DOHH2 (cell line): ENCODE measurements around the gene ZFAND2A.

Experiments used
- H3F3A ChIP-seq: fragments of 200-600 bp; sonication (generic), shearing (Covaris generic); 2 replicates; pipeline ENCODE4 v1.6.0; 2016; ENCODE audit warnings: antibody characterized with exemption, mild to moderate bottlenecking; ENCODE audit not compliant: control insufficient read depth, insufficient read depth
- H3K27ac ChIP-seq: fragments of 200-600 bp; sonication (generic); 2 replicates; pipeline ENCODE4 v1.5.1; 2014; ENCODE audit warnings: low read depth, mild to moderate bottlenecking, low read length, moderate library complexity
- H3K27me3 ChIP-seq: fragments of 200-600 bp; sonication (generic); 2 replicates; pipeline ENCODE4 v1.6.1; 2014; ENCODE audit warnings: mild to moderate bottlenecking, low read length, mixed read lengths; ENCODE audit not compliant: control insufficient read depth
- H3K36me3 ChIP-seq: fragments of 200-600 bp; sonication (generic); 2 replicates; pipeline ENCODE4 v1.6.1; 2014; ENCODE audit warnings: mild to moderate bottlenecking, low read length, moderate library complexity, mixed read lengths; ENCODE audit not compliant: control insufficient read depth
- H3K4me1 ChIP-seq: fragments of 200-600 bp; sonication (generic); 2 replicates; pipeline ENCODE4 v1.6.1; 2014; ENCODE audit warnings: mild to moderate bottlenecking, low read length, mixed read lengths; ENCODE audit not compliant: control insufficient read depth
- H3K4me2 ChIP-seq: fragments of 200-600 bp; sonication (generic); 2 replicates; pipeline ENCODE4 v1.6.0; 2014; ENCODE audit warnings: mild to moderate bottlenecking, low read length, moderate library complexity
- H3K4me3 ChIP-seq: fragments of 200-600 bp; sonication (generic); 2 replicates; pipeline ENCODE4 v1.5.1; 2014; ENCODE audit warnings: mild to moderate bottlenecking, low read length, mixed read lengths
- H3K79me2 ChIP-seq: fragments of 200-600 bp; sonication (generic); 2 replicates; pipeline ENCODE4 v1.6.1; 2014; ENCODE audit warnings: mild to moderate bottlenecking, low read length, mixed read lengths; ENCODE audit not compliant: control insufficient read depth
- H3K9me2 ChIP-seq: fragments of 200-600 bp; sonication (generic); replicated peaks from 2 replicates; pipeline ENCODE4 v1.6.1; 2014; ENCODE audit warnings: mild to moderate bottlenecking, low read length, mixed read lengths; ENCODE audit not compliant: control insufficient read depth
- H3K9me3 ChIP-seq: fragments of 200-600 bp; sonication (generic); 2 replicates; pipeline ENCODE4 v1.6.1; 2014; ENCODE audit warnings: antibody characterized with exemption, low read length, mixed read lengths; ENCODE audit not compliant: control insufficient read depth, insufficient read depth
- H4K20me1 ChIP-seq: fragments of 200-600 bp; sonication (generic); 2 replicates; pipeline ENCODE4 v1.6.0; 2014; ENCODE audit warnings: low read depth, mild to moderate bottlenecking, antibody characterized with exemption, low read length, moderate library complexity; ENCODE audit not compliant: control insufficient read depth, insufficient read depth
- EZH2phosphoT487 ChIP-seq: fragments of 200-600 bp; sonication (generic); IDR thresholded peaks from 2 replicates; pipeline ENCODE4 v1.6.1; 2017; ENCODE audit warnings: borderline replicate concordance, mild to moderate bottlenecking, antibody characterized with exemption, low read length, moderate library complexity, mixed read lengths
- TF ChIP-seq, protein P1 (sequence below): fragments of 200-600 bp; sonication (generic); IDR thresholded peaks from one replicate; pipeline ENCODE4 v1.5.1; 2014; ENCODE audit warnings: antibody characterized with exemption, mild to moderate bottlenecking, low read depth, low read length; ENCODE audit not compliant: poor library complexity, severe bottlenecking

ZFAND2A gene

DNA sequence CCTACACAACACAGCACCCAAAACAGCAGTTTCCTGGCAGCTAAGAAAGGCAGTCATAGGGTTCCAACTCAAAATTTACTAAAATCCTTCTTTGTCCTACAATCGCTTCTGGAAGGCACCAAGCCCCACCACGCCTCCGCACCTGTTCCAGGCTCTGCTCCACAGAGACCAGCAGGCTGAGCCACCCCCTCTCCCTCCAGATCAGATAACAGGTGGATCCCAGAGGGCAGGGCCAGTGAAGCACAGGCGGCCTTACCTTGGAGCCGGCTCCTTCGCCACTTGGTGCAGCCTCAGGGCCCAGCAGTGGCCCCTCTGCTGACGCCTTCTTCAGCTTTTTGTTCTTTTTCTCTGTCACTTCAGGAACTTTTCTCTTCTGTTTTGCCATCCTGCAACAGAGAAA, 33.0 kb downstream of the ZFAND2A start:
- peaks cover 39% of the 10 kb centered on the region for H3K79me2 ChIP-seq
- no peak overlapping the region for H3K27ac ChIP-seq
- H3K9me3 ChIP-seq = no peaks in the 10 kb centered on the region
- H3F3A ChIP-seq = 0 out of 2 replicates have a peak, but pooled peaks cover 3% of the 10 kb centered on the region
- H3K4me2 ChIP-seq = no peak overlapping the region
- no peaks in the 10 kb centered on the region for H3K27me3 ChIP-seq
- H3K4me1 ChIP-seq = peaks cover 9% of the 10 kb centered on the region
- peaks cover 27% of the 10 kb centered on the region for H3K36me3 ChIP-seq
- no peak overlapping the region for H3K4me3 ChIP-seq
- peaks cover 3% of the 10 kb centered on the region; the same call in 1 of the 2 replicates for H4K20me1 ChIP-seq
- H3K9me2 ChIP-seq = no peaks in the 10 kb centered on the region
- no peak for TF ChIP-seq EZH2phosphoT487
- TF ChIP-seq, protein P1, sequence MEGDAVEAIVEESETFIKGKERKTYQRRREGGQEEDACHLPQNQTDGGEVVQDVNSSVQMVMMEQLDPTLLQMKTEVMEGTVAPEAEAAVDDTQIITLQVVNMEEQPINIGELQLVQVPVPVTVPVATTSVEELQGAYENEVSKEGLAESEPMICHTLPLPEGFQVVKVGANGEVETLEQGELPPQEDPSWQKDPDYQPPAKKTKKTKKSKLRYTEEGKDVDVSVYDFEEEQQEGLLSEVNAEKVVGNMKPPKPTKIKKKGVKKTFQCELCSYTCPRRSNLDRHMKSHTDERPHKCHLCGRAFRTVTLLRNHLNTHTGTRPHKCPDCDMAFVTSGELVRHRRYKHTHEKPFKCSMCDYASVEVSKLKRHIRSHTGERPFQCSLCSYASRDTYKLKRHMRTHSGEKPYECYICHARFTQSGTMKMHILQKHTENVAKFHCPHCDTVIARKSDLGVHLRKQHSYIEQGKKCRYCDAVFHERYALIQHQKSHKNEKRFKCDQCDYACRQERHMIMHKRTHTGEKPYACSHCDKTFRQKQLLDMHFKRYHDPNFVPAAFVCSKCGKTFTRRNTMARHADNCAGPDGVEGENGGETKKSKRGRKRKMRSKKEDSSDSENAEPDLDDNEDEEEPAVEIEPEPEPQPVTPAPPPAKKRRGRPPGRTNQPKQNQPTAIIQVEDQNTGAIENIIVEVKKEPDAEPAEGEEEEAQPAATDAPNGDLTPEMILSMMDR = no peak

DNA sequence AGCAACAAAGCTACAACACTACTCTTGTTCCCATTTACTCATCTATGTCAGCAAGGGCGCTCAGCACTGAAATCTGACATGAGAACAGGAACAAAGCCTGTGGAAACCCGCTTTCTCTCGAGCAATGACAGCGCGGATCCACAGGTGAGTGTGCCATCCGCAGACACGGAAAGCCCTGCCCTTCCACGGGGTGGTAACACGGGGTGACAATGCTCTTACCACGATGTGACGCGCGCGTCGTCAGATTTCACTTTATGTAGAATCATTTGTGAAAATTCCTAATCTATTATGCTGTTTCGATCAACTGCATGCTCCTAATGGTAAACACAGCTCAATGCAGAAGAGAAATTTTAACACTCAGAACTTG, 34.4 kb downstream of the ZFAND2A start:
- TF ChIP-seq EZH2phosphoT487 = no peak
- TF ChIP-seq, protein P1 = no peak
- peaks cover 6% of the 10 kb centered on the region for H3K4me1 ChIP-seq

DNA sequence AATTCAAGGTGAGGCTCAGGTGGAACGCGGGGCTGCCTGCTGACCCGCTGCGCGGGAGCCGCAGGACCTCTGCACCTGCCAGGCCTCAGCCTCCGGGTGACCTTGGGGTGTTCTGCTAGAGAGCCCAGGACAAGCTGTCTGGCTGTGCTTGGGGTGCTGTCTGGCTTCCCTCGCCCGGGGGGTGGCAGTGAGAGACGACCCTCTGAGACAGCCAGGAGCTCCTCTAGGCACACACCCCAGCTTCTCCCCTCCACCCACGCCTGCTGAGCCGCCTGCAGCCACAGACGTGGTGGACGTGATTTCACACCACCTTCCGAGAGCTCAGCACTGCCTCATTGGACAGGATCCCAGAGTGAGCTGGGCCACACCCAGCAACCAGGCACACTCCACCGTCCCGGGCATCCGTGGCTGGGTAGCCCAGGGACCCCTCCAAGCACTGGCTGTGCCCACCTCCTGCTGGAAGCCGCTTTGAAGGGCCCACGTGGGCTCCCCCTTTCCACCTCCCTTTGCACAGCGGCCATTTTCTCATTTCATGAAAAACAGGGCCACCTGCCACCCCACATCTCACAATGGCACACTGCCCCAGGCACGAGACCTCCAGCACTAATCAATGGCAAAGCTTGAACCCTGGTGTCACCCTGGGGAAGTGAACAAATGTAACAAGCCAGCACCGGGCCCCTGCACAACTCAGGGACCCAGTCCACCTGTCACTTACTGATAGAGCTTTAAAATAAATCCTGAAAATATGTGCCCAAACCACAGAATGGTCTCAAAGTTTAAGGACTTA, 35.0 kb downstream of the ZFAND2A start:
- Histone ChIP-seq H3K27ac (no peak overlapping the region), H3K4me2 (no peak overlapping the region), H3K4me1 (peaks cover 6% of the 10 kb centered on the region)

More for the DNA sequence above, 34.4 kb downstream of the ZFAND2A start:
- no peaks in the 10 kb centered on the region for H3K9me3 ChIP-seq
- H3F3A ChIP-seq = 0 out of 2 replicates have a peak, but pooled peaks cover 3% of the 10 kb centered on the region
- peaks cover 5% of the 10 kb centered on the region; the same call in 1 of the 2 replicates for H4K20me1 ChIP-seq
- peaks cover 37% of the 10 kb centered on the region for H3K79me2 ChIP-seq
- H3K27me3 ChIP-seq = no peaks in the 10 kb centered on the region
- no peaks in the 10 kb centered on the region for H3K9me2 ChIP-seq
- no peak overlapping the region for H3K4me2 ChIP-seq
- H3K36me3 ChIP-seq = peaks cover 25% of the 10 kb centered on the region
- H3K27ac ChIP-seq = no peak overlapping the region
- H3K4me3 ChIP-seq = no peak overlapping the region

More for the DNA sequence above, 35.0 kb downstream of the ZFAND2A start:
- peaks cover 25% of the 10 kb centered on the region for H3K36me3 ChIP-seq
- H4K20me1 ChIP-seq = peaks cover 5% of the 10 kb centered on the region; the same call in 1 of the 2 replicates
- no peak overlapping the region for H3K4me3 ChIP-seq
- H3K9me2 ChIP-seq = no peaks in the 10 kb centered on the region
- no peaks in the 10 kb centered on the region for H3K27me3 ChIP-seq
- TF ChIP-seq EZH2phosphoT487 = no peak
- TF ChIP-seq, protein P1 = no peak
- no peaks in the 10 kb centered on the region for H3K9me3 ChIP-seq
- peaks cover 34% of the 10 kb centered on the region for H3K79me2 ChIP-seq
- H3F3A ChIP-seq = 0 out of 2 replicates have a peak, but pooled peaks cover 3% of the 10 kb centered on the region
